NT2/D1 (cell line): ENCODE data around the gene MBL2.

Source experiments
- SUZ12 ChIP-seq: IDR thresholded peaks from 2 replicates; pipeline ENCODE4 v1.6.1; 2011; ENCODE audit not compliant: insufficient read length, insufficient read depth; ENCODE audit errors: extremely low read depth
- YY1 ChIP-seq: IDR thresholded peaks from 2 replicates; pipeline ENCODE4 v1.6.1; 2011; ENCODE audit not compliant: insufficient read length, insufficient read depth
- ZNF274 ChIP-seq: IDR thresholded peaks from 2 replicates; pipeline ENCODE4 v1.6.1; 2011; ENCODE audit warnings: mild to moderate bottlenecking, low read depth, low read length

GRCh38 chr10:52742731-52743130 is 29.9 kb downstream of the MBL2 start:
- TF ChIP-seq YY1 (no peak), ZNF274 (no peak), SUZ12 (no peak)
